ENCODE measurements around the gene RBM15.

- TF ChIP-seq CTCF (IDR thresholded peaks at IDR 0.05; ENCODE audit: insufficient read depth, low read depth, low read length) (no peak), EZH2 (IDR thresholded peaks at IDR 0.05; ENCODE audit: insufficient read depth, low read length) (no peak)
Observed at GRCh38 chr1:110393286-110393685, 54.1 kb downstream of the RBM15 start.
